Natural killer cell (primary cell): ENCODE data around the gene DUSP22. TPM values are rescaled to one million over a fixed set of nuclear protein-coding genes. Genes with fewer than 3 reads are reported as not detected.

Source experiments
- ATAC-seq, 3 donors: fragments of 150-1000 bp in 2 of 3; fragments of 200-7000 bp in 1 of 3; cut with Tn5 transposase; 1 replicate in 1 of 3; 2 replicates in 2 of 3; pipeline ENCODE4 v1.10.0; 2021; ENCODE audit warnings: mild to moderate bottlenecking in 2 of 3, moderate library complexity in 2 of 3
- DNase-seq, 2 donors: peaks; one replicate each; pipeline versions ENCODE4 v3.0.0 to v3.0.0-alpha.2; 2013 to 2021; ENCODE audit warnings: mixed read lengths in 1 of 2
- H3K27ac ChIP-seq: one replicate; pipeline ENCODE4 v1.5.1; 2013; ENCODE audit warnings: mild to moderate bottlenecking, low read length
- H3K27me3 ChIP-seq: one replicate; pipeline ENCODE4 v1.6.1; 2013; ENCODE audit warnings: low read length; ENCODE audit not compliant: control insufficient read depth, insufficient read depth
- H3K36me3 ChIP-seq: one replicate; pipeline ENCODE4 v1.6.1; 2013; ENCODE audit warnings: low read length; ENCODE audit not compliant: control insufficient read depth, insufficient read depth
- H3K4me1 ChIP-seq: one replicate; pipeline ENCODE4 v1.6.1; 2013; ENCODE audit warnings: low read length; ENCODE audit not compliant: control insufficient read depth, insufficient read depth
- H3K4me3 ChIP-seq: one replicate; pipeline ENCODE4 v1.5.1; 2013; ENCODE audit warnings: low read length
- H3K9me3 ChIP-seq: one replicate; pipeline ENCODE4 v1.6.1; 2013; ENCODE audit warnings: low read length; ENCODE audit not compliant: control insufficient read depth, insufficient read depth
- H3K27ac Mint-ChIP-seq, 2 donors: one replicate each; pipeline ENCODE4 v1.8.0; 2022; ENCODE audit warnings: mild to moderate bottlenecking in 2 of 2, mixed read lengths in 2 of 2, moderate library complexity in 1 of 2
- H3K27me3 Mint-ChIP-seq, 2 donors: one replicate each; pipeline ENCODE4 v1.8.0; 2022; ENCODE audit warnings: low read depth in 2 of 2, mixed read lengths in 2 of 2
- H3K36me3 Mint-ChIP-seq: one replicate; pipeline ENCODE4 v1.8.0; 2022; ENCODE audit warnings: mixed read lengths
- H3K4me1 Mint-ChIP-seq, 2 donors: one replicate each; pipeline ENCODE4 v1.8.0; 2022; ENCODE audit warnings: mixed read lengths in 2 of 2
- H3K4me3 Mint-ChIP-seq: one replicate; pipeline ENCODE4 v1.8.0; 2022; ENCODE audit warnings: mild to moderate bottlenecking, moderate library complexity, mixed read lengths
- H3K9me3 Mint-ChIP-seq, 2 donors: one replicate each; pipeline ENCODE4 v1.8.0; 2022; ENCODE audit warnings: mixed read lengths in 2 of 2
- CTCF ChIP-seq: fragments of 200-600 bp; IDR thresholded peaks from one replicate; pipeline ENCODE4 v1.8.0; 2022; ENCODE audit warnings: antibody characterized with exemption
- WGBS: methylation state at CpG from one replicate; pipeline ENCODE4 v1.1.7; 2013; ENCODE audit warnings: missing lambda C conversion rate; ENCODE audit not compliant: insufficient coverage; 5-methylcytosine and 5-hydroxymethylcytosine counted together
- intact Hi-C: fragments of 100-400 bp; cut with micrococcal nuclease; formaldehyde crosslinking; loops from one replicate; pipeline ENCODE4 v1.14.2; 2022
- total RNA-seq, 4 donors: library from RNA; stranded (reverse); fragments of 120-200 nt in 1 of 4; gene quantifications; one replicate each; pipeline versions ENCODE4 v1.2.3 to v1.2.4, GENCODE V29; 2013 to 2022

The DUSP22 gene
- total RNA-seq, 3 donors from 2014 or later (not counting 1 experiment from before 2014, with no cell fraction given), result 50.4 to 61.5 (median 56.6) TPM

GRCh38 chr6:358432-358831 lies 66.1 kb downstream of the DUSP22 start:
- peak; percentile 40 to 68 (median 56) for ATAC-seq

GRCh38 chr6:358847-359246 lies 66.6 kb downstream of the DUSP22 start:
- no peak for DNase-seq
- ATAC-seq, result no peak
- TF ChIP-seq CTCF, result no peak
- Mint-ChIP-seq H3K9me3 (no peaks in the 10 kb centered on the region), H3K36me3 (no peaks in the 10 kb centered on the region), H3K4me3 (peak overlapping the region; percentile 28), H3K27ac (peak overlapping the region in 1 of 2 donors; percentile 57), H3K27me3 (no peaks in the 10 kb centered on the region), H3K4me1 (peaks cover 18 to 40% of the 10 kb centered on the region in 2 donors)
- 86% methylated on average over 8 of the region's 8 CpGs for WGBS
- intact Hi-C loops, result no loop called here
- H3K27me3 ChIP-seq, result no peaks in the 10 kb centered on the region
- no peak overlapping the region for H3K4me3 ChIP-seq
- H3K27ac ChIP-seq, result no peak overlapping the region
- no peaks in the 10 kb centered on the region for H3K36me3 ChIP-seq
- H3K4me1 ChIP-seq, result peaks cover 44% of the 10 kb centered on the region
- peaks cover 6% of the 10 kb centered on the region for H3K9me3 ChIP-seq

More at GRCh38 chr6:358432-358831, 66.1 kb downstream of the DUSP22 start:
- Histone ChIP-seq H3K4me3 (no peak overlapping the region), H3K4me1 (peaks cover 44% of the 10 kb centered on the region), H3K27ac (peak overlapping the region; percentile 2), H3K9me3 (peaks cover 6% of the 10 kb centered on the region), H3K27me3 (no peaks in the 10 kb centered on the region), H3K36me3 (no peaks in the 10 kb centered on the region)
- Mint-ChIP-seq H3K4me1 (peaks cover 18 to 44% of the 10 kb centered on the region in 2 donors), H3K4me3 (peak overlapping the region; percentile 38), H3K36me3 (no peaks in the 10 kb centered on the region), H3K27ac (peak overlapping the region in 1 of 2 donors; percentile 57), H3K9me3 (no peaks in the 10 kb centered on the region), H3K27me3 (no peaks in the 10 kb centered on the region)
- TF ChIP-seq CTCF, result no peak
- intact Hi-C loops, result no loop called here
- WGBS, result 58% methylated on average over 4 of the region's 4 CpGs
- DNase-seq, result no peak

- H3K27me3 ChIP-seq, result no peaks in the 10 kb centered on the region
- H3K27ac ChIP-seq, result no peak overlapping the region
- 75% methylated on average over 20 of the region's 20 CpGs for WGBS
- no peaks in the 10 kb centered on the region for H3K36me3 Mint-ChIP-seq
- peaks cover 44% of the 10 kb centered on the region for H3K4me1 ChIP-seq
- H3K4me1 Mint-ChIP-seq, result peaks cover 18 to 36% of the 10 kb centered on the region in 2 donors
- no peak for ATAC-seq
- no peak overlapping the region for H3K4me3 Mint-ChIP-seq
- no peak for TF ChIP-seq CTCF
- peaks cover 12% of the 10 kb centered on the region for H3K9me3 ChIP-seq
- no peaks in the 10 kb centered on the region for H3K27me3 Mint-ChIP-seq
- H3K27ac Mint-ChIP-seq, result peak overlapping the region in 1 of 2 donors; percentile 57
- no peaks in the 10 kb centered on the region for H3K9me3 Mint-ChIP-seq
- DNase-seq, result no peak
- no peak overlapping the region for H3K4me3 ChIP-seq
- H3K36me3 ChIP-seq, result no peaks in the 10 kb centered on the region
- intact Hi-C loops, result no loop called here
Measured at GRCh38 chr6:359261-360035, 67.2 kb downstream of the DUSP22 start.
